OCI-LY7 (cell line): ENCODE data around the gene TIGD3. TPM values are rescaled to one million over a fixed set of nuclear protein-coding genes. Genes with fewer than 3 reads are reported as not detected.

Experiments
- BruUV-seq: library from RNA; stranded (reverse); fragments of 400-500 nt; replicated peaks from 2 replicates; lab custom pipeline; 2021; lab: Mats Ljungman, UMichigan
- CTCF ChIA-PET: fragments of 300-600 bp; sonication (Branson Sonifier 250); formaldehyde crosslinking; loops from one replicate; lab custom pipeline; 2022; ENCODE audit warnings: antibody characterized with exemption; ENCODE audit not compliant: unreplicated experiment; lab: Charles Lee
- POLR2A ChIA-PET: fragments of 300-600 bp; sonication (Branson Sonifier 250); formaldehyde crosslinking; loops from one replicate; lab custom pipeline; 2022; ENCODE audit warnings: antibody characterized with exemption; lab: Charles Lee
- DNase-seq: peaks from one replicate; pipeline ENCODE4 v3.0.0-alpha.2; 2015; ENCODE audit warnings: low spot score
- H2AFZ ChIP-seq: fragments of 200-600 bp; sonication (generic), shearing (Covaris generic); 2 replicates; pipeline ENCODE4 v1.6.1; 2014; ENCODE audit warnings: mild to moderate bottlenecking, antibody characterized with exemption, low read length, moderate library complexity
- H3K27ac ChIP-seq: fragments of 200-600 bp; sonication (generic); 2 replicates; pipeline ENCODE4 v1.5.1; 2014; ENCODE audit warnings: mixed run types, low read depth, mild to moderate bottlenecking, moderate library complexity, low read length, inconsistent platforms; ENCODE audit not compliant: poor library complexity, severe bottlenecking
- H3K36me3 ChIP-seq: fragments of 200-600 bp; sonication (generic); 2 replicates; pipeline ENCODE4 v1.6.1; 2014; ENCODE audit warnings: mild to moderate bottlenecking, antibody characterized with exemption, low read length, moderate library complexity, mixed read lengths; ENCODE audit not compliant: insufficient read depth
- H3K4me1 ChIP-seq: fragments of 200-600 bp; sonication (generic); 2 replicates; pipeline ENCODE4 v1.5.1; 2014; ENCODE audit warnings: mild to moderate bottlenecking, low read length; ENCODE audit not compliant: insufficient read depth, poor library complexity, severe bottlenecking
- H3K4me2 ChIP-seq: fragments of 200-600 bp; sonication (generic); 2 replicates; pipeline ENCODE4 v1.6.1; 2014; ENCODE audit warnings: mild to moderate bottlenecking, low read length
- H3K4me3 ChIP-seq: fragments of 200-600 bp; sonication (generic); 2 replicates; pipeline ENCODE4 v1.5.1; 2014; ENCODE audit warnings: mild to moderate bottlenecking, low read depth, low read length; ENCODE audit not compliant: poor library complexity, severe bottlenecking
- H3K79me2 ChIP-seq: fragments of 200-600 bp; sonication (generic); 2 replicates; pipeline ENCODE4 v1.6.1; 2016; ENCODE audit warnings: low read depth, mild to moderate bottlenecking, low read length, moderate library complexity, mixed read lengths; ENCODE audit not compliant: insufficient read depth
- H3K9me2 ChIP-seq: fragments of 200-600 bp; sonication (generic); 2 replicates; pipeline ENCODE4 v1.6.1; 2016; ENCODE audit warnings: mild to moderate bottlenecking, low read length, mixed read lengths; ENCODE audit not compliant: insufficient read depth
- H3K9me3 ChIP-seq: fragments of 200-600 bp; sonication (generic); 2 replicates; pipeline ENCODE4 v1.6.1; 2014; ENCODE audit warnings: mild to moderate bottlenecking, mixed run types, low read length, mixed read lengths
- H4K20me1 ChIP-seq: fragments of 200-600 bp; sonication (generic); 2 replicates; pipeline ENCODE4 v1.6.1; 2014; ENCODE audit warnings: mild to moderate bottlenecking, antibody characterized with exemption, low read length, moderate library complexity, mixed read lengths; ENCODE audit not compliant: insufficient read depth
- CTCF ChIP-seq: fragments of 200-600 bp; sonication (generic); conservative IDR thresholded peaks from 2 replicates; pipeline ENCODE4 v1.5.1; 2014; ENCODE audit warnings: mild to moderate bottlenecking, antibody characterized with exemption, low read length, moderate library complexity, mixed read lengths
- EZH2phosphoT487 ChIP-seq: fragments of 200-600 bp; sonication (generic); IDR thresholded peaks from 2 replicates; pipeline ENCODE4 v1.6.1; 2018; ENCODE audit warnings: low read depth, borderline replicate concordance, mild to moderate bottlenecking, mixed run types, antibody characterized with exemption, low read length, moderate library complexity, mixed read lengths
- intact Hi-C: fragments of 100-400 bp; cut with micrococcal nuclease; formaldehyde crosslinking; loops from one replicate; pipeline ENCODE4 v1.10.0; 2022; ENCODE audit not compliant: unreplicated experiment
- total RNA-seq, 2 experiments: library from RNA; depleted of rRNA in 1 of 2; stranded (reverse); fragments of >200 nt in 1 of 2; shearing (Covaris generic) in 1 of 2; gene quantifications; 2 replicates each; pipeline ENCODE4 v1.2.3, GENCODE V29; 2014 to 2022

TIGD3 gene
- total RNA-seq, 2 experiments from 2014 or later, result 2.0 to 2.7 TPM

- CTCF ChIA-PET, result no interaction called here
- H3K27ac ChIP-seq, result no peak overlapping the region
- H3K36me3 ChIP-seq, result peaks cover 12% of the 10 kb centered on the region
- no peaks in the 10 kb centered on the region for H3K9me3 ChIP-seq
- no peak overlapping the region for H2AFZ ChIP-seq
- intact Hi-C loops, result no loop called here
- H3K79me2 ChIP-seq, result no peaks in the 10 kb centered on the region
- no peak for DNase-seq
- H3K9me2 ChIP-seq, result no peaks in the 10 kb centered on the region
- no peaks in the 10 kb centered on the region for H3K4me1 ChIP-seq
- no peaks in the 10 kb centered on the region for H4K20me1 ChIP-seq
- POLR2A ChIA-PET, result no interaction called here
- no peak for TF ChIP-seq EZH2phosphoT487
- TF ChIP-seq CTCF, result no peak
- no peak overlapping the region for H3K4me3 ChIP-seq
- H3K4me2 ChIP-seq, result no peak overlapping the region
- no TSS peak for BruUV-seq
Observed at GRCh38 chr11:65307298-65308229, 47.0 kb upstream of the TIGD3 start.

- Histone ChIP-seq H3K9me2 (no peaks in the 10 kb centered on the region), H3K4me1 (no peaks in the 10 kb centered on the region), H3K27ac (no peak overlapping the region), H3K4me2 (no peak overlapping the region), H3K4me3 (no peak overlapping the region), H3K36me3 (peaks cover 7% of the 10 kb centered on the region), H4K20me1 (no peaks in the 10 kb centered on the region), H2AFZ (no peak overlapping the region), H3K9me3 (no peaks in the 10 kb centered on the region), H3K79me2 (no peaks in the 10 kb centered on the region)
- DNase-seq, result no peak
- ChIA-PET POLR2A (no interaction called here), CTCF (no interaction called here)
- TF ChIP-seq EZH2phosphoT487 (no peak), CTCF (no peak)
- intact Hi-C loops, result no loop called here
- BruUV-seq, result no TSS peak
Observed at GRCh38 chr11:65308281-65308891, 46.2 kb upstream of the TIGD3 start.

GRCh38 chr11:65309006-65309405 is 45.5 kb upstream of the TIGD3 start:
- Histone ChIP-seq H3K9me2 (no peaks in the 10 kb centered on the region), H3K9me3 (no peaks in the 10 kb centered on the region), H3K36me3 (peaks cover under 1% of the 10 kb centered on the region), H3K79me2 (no peaks in the 10 kb centered on the region), H3K4me3 (no peak overlapping the region), H4K20me1 (no peaks in the 10 kb centered on the region), H2AFZ (no peak overlapping the region), H3K4me1 (no peaks in the 10 kb centered on the region), H3K27ac (no peak overlapping the region), H3K4me2 (no peak overlapping the region)
- intact Hi-C loops, result no loop called here
- ChIA-PET POLR2A (no interaction called here), CTCF (no interaction called here)
- no TSS peak for BruUV-seq
- DNase-seq, result no peak
- TF ChIP-seq CTCF, result no peak
